Esophagus muscularis mucosa (tissue), 3 donors: ENCODE results near the gene ERN1.

Experiments
- CTCF ChIP-seq, 3 experiments: fragments of 200-600 bp in 2 of 3; fragments of 450-650 bp in 1 of 3; sonication (generic) in 2 of 3; IDR thresholded peaks; one replicate each; pipeline ENCODE4 v1.5.1; 2017 to 2019; ENCODE audit warnings: antibody characterized with exemption in 3 of 3, mild to moderate bottlenecking in 2 of 3, moderate library complexity in 1 of 3
- POLR2A ChIP-seq: fragments of 450-650 bp; IDR thresholded peaks from one replicate; pipeline ENCODE4 v1.6.1; 2017; ENCODE audit warnings: antibody characterized with exemption, moderate library complexity, mild to moderate bottlenecking, low read depth
- POLR2AphosphoS5 ChIP-seq, 2 donors: sonication (generic); formaldehyde crosslinking; IDR thresholded peaks; one replicate each; pipeline ENCODE4 v1.6.1; 2017; ENCODE audit warnings: antibody characterized with exemption in 2 of 2

- TF ChIP-seq CTCF (IDR thresholded peaks at IDR 0.05) (no peak), POLR2A (no peak), POLR2AphosphoS5 (IDR thresholded peaks at IDR 0.05) (no peak)
Measured at GRCh38 chr17:64051153-64051552, 78.8 kb downstream of the ERN1 start.
